ENCODE results near the gene CISD1.

- no peak for TF ChIP-seq SIN3A (IDR thresholded peaks at IDR 0.05; ENCODE audit: borderline replicate concordance, insufficient read depth, low read length)
- TF ChIP-seq POLR2AphosphoS5 (IDR thresholded peaks at IDR 0.05; ENCODE audit: low read depth, low read length): no peak
These were observed 11.5 kb downstream of the CISD1 start for GRCh38 chr10:58280477-58280876.
